Measurements from ENCODE around the gene HNRNPA0.

The HNRNPA0 gene

DNA sequence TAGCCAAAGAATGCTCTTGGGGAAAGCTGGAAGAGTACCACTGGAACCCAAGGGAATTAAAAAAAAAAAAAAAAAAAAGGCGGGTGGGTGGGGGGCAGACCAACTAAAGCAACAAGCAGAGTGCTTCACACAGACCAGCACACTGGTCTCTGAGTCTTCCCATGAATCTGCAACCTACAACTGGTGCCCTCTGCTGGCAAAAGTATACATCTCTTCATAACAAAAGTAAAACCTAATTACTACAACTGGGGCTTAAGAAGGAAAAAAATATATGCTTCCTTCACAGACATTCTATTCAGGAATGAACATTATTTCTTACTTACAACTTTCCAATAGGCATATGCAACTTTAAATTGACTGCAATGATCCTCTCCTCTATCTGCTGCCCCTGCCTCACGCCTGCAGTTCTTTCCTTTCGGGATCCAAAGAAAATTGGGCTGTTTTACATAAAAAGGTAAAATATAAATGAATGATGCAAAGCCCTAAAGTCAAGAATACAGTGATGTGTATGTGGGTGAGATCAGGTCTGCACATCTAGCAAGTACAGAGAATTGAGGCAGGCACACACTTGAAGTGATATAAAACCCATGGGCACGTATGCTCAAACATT, 11.0 kb downstream of the HNRNPA0 start:
- peak; percentile 83 to 90 (median 85) for DNase-seq
- Histone ChIP-seq H3K4me3 (ENCODE audit: control insufficient read depth in 1 of 7, extremely low read depth in 1 of 7, insufficient read depth in 4 of 7, low read depth in 2 of 7, low read length in 6 of 7) (no peak overlapping the region), H3K27me3 (replicated peaks in 2 of 5; ENCODE audit: control insufficient read depth in 4 of 5, insufficient read depth in 5 of 5, low read length in 4 of 5) (no peaks in the 10 kb centered on the region), H3K9me3 (ENCODE audit: control extremely low read depth in 1 of 5, control insufficient read depth in 4 of 5, insufficient read depth in 2 of 5, low read depth in 1 of 5, low read length in 4 of 5) (no peaks in the 10 kb centered on the region), H3K4me1 (ENCODE audit: control extremely low read depth in 1 of 4, control insufficient read depth in 4 of 4, insufficient read depth in 4 of 4, low read length in 3 of 4) (peaks cover 0 to 3% (median 0%) of the 10 kb centered on the region in 4 experiments), H3K36me3 (ENCODE audit: control insufficient read depth in 4 of 4, insufficient read depth in 4 of 4, low read length in 3 of 4) (no peaks in the 10 kb centered on the region), H3K27ac (ENCODE audit: insufficient read depth in 1 of 2, low read depth in 1 of 2, low read length in 2 of 2, poor library complexity in 1 of 2, severe bottlenecking in 2 of 2) (no peak overlapping the region)
- POLR2A ChIA-PET: interaction anchor here (0.8 kb wide), 1 partner anchor 10 kb away, joined by 3 read pairs; no protein-coding TSS in a partner anchor
- 100% methylated on average over 1 of the region's 4 CpGs for WGBS (ENCODE audit: insufficient coverage)
- CTCF ChIA-PET: interaction anchor here (0.6 to 12.6 kb wide), 19 partner anchors 8 to 264 kb away, joined by 3 to 338 read pairs (median 5); partner anchors contain the start of gene HNRNPA0

DNA sequence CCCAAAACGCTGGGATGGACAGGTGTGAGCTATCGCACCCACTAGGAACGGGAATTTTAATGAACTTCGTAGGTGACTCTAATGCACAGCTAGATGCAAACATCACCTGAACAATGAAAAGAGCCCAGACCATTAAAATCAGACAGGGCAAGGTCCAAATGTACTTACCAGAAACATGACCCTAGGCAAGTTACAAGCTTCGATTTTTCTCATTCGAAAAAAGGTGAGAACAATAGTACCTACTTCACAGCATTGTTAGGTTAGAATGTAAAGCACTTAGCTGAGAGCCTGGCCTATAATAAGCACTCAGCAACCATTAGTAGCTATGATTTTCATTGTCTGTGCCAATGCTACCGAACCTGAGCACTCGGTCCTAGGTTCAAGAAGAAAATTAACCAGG, 12.4 kb downstream of the HNRNPA0 start:
- ChIA-PET POLR2A (no interaction called here), CTCF (interaction anchor here (0.7 to 12.6 kb wide), 22 partner anchors 9 to 421 kb away, joined by 3 to 338 read pairs (median 6); partner anchors contain the start of gene HNRNPA0)
- no peaks in the 10 kb centered on the region for H3K27me3 ChIP-seq (replicated peaks in 2 of 5; ENCODE audit: control insufficient read depth in 4 of 5, insufficient read depth in 5 of 5, low read length in 4 of 5)
- no peaks in the 10 kb centered on the region for H3K36me3 ChIP-seq (ENCODE audit: control insufficient read depth in 4 of 4, insufficient read depth in 4 of 4, low read length in 3 of 4)
- H3K4me1 ChIP-seq (ENCODE audit: control extremely low read depth in 1 of 4, control insufficient read depth in 4 of 4, insufficient read depth in 4 of 4, low read length in 3 of 4): peaks cover 7 to 13% (median 9%) of the 10 kb centered on the region in 4 experiments
- WGBS (ENCODE audit: insufficient coverage): 94% methylated on average over 8 of the region's 8 CpGs
- H3K4me3 ChIP-seq (ENCODE audit: control insufficient read depth in 1 of 7, extremely low read depth in 1 of 7, insufficient read depth in 4 of 7, low read depth in 2 of 7, low read length in 6 of 7): no peak overlapping the region
- H3K27ac ChIP-seq (ENCODE audit: insufficient read depth in 1 of 2, low read depth in 1 of 2, low read length in 2 of 2, poor library complexity in 1 of 2, severe bottlenecking in 2 of 2): no peak overlapping the region
- H3K9me3 ChIP-seq (ENCODE audit: control extremely low read depth in 1 of 5, control insufficient read depth in 4 of 5, insufficient read depth in 2 of 5, low read depth in 1 of 5, low read length in 4 of 5): no peaks in the 10 kb centered on the region
- no peak for DNase-seq

DNA sequence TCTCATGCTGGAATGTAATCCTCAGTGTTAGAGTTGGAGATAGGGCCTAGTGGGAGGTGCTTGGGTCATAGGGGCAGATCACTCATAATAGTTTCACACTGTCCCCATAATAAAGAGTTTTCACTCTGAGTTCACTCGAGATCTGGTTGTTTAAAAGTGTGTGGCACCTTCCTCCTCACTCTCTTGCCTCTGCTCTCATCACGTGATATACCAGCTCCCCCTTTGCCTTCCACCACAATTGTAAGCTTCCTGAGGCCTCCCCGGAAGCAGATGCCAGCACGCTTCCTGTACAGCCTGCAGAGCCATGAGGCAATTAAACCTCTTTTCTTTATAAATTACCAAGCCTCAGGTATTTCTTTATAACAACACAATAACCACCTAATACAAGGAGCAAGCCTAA, 14.4 kb downstream of the HNRNPA0 start:
- CTCF ChIA-PET: interaction anchor here (1.0 to 12.6 kb wide), 7 partner anchors 9 to 110 kb away, joined by 3 to 338 read pairs (median 7); no protein-coding TSS in a partner anchor
- no peak overlapping the region for H3K4me3 ChIP-seq (ENCODE audit: control insufficient read depth in 1 of 7, extremely low read depth in 1 of 7, insufficient read depth in 4 of 7, low read depth in 2 of 7, low read length in 6 of 7)
- H3K9me3 ChIP-seq (ENCODE audit: control extremely low read depth in 1 of 5, control insufficient read depth in 4 of 5, insufficient read depth in 2 of 5, low read depth in 1 of 5, low read length in 4 of 5): no peaks in the 10 kb centered on the region
- WGBS (ENCODE audit: insufficient coverage): 64% methylated on average over 3 of the region's 4 CpGs
- H3K4me1 ChIP-seq (ENCODE audit: control extremely low read depth in 1 of 4, control insufficient read depth in 4 of 4, insufficient read depth in 4 of 4, low read length in 3 of 4): peaks cover 18 to 32% (median 23%) of the 10 kb centered on the region in 4 experiments
- POLR2A ChIA-PET: interaction anchor here (1.1 kb wide), 1 partner anchor 110 kb away, joined by 3 read pairs; no protein-coding TSS in a partner anchor
- H3K27me3 ChIP-seq (replicated peaks in 2 of 5; ENCODE audit: control insufficient read depth in 4 of 5, insufficient read depth in 5 of 5, low read length in 4 of 5): no peaks in the 10 kb centered on the region
- no peaks in the 10 kb centered on the region for H3K36me3 ChIP-seq (ENCODE audit: control insufficient read depth in 4 of 4, insufficient read depth in 4 of 4, low read length in 3 of 4)
- no peak overlapping the region for H3K27ac ChIP-seq (ENCODE audit: insufficient read depth in 1 of 2, low read depth in 1 of 2, low read length in 2 of 2, poor library complexity in 1 of 2, severe bottlenecking in 2 of 2)
- peak in 2 of 3 donors; percentile 26 to 46 for DNase-seq

GRCh38 chr5:137738947-137739346, 15.2 kb downstream of the HNRNPA0 start:
- Histone ChIP-seq H3K27me3 (replicated peaks in 2 of 5; ENCODE audit: control insufficient read depth in 4 of 5, insufficient read depth in 5 of 5, low read length in 4 of 5) (no peaks in the 10 kb centered on the region), H3K9me3 (ENCODE audit: control extremely low read depth in 1 of 5, control insufficient read depth in 4 of 5, insufficient read depth in 2 of 5, low read depth in 1 of 5, low read length in 4 of 5) (no peaks in the 10 kb centered on the region), H3K27ac (ENCODE audit: insufficient read depth in 1 of 2, low read depth in 1 of 2, low read length in 2 of 2, poor library complexity in 1 of 2, severe bottlenecking in 2 of 2) (no peak overlapping the region), H3K4me3 (ENCODE audit: control insufficient read depth in 1 of 7, extremely low read depth in 1 of 7, insufficient read depth in 4 of 7, low read depth in 2 of 7, low read length in 6 of 7) (no peak overlapping the region), H3K4me1 (ENCODE audit: control extremely low read depth in 1 of 4, control insufficient read depth in 4 of 4, insufficient read depth in 4 of 4, low read length in 3 of 4) (peaks cover 23 to 40% (median 30%) of the 10 kb centered on the region in 4 experiments), H3K36me3 (ENCODE audit: control insufficient read depth in 4 of 4, insufficient read depth in 4 of 4, low read length in 3 of 4) (no peaks in the 10 kb centered on the region)
- POLR2A ChIA-PET: no interaction called here
- CTCF ChIA-PET: interaction anchor here (0.7 to 12.6 kb wide), 5 partner anchors 13 to 178 kb away, joined by 3 to 338 read pairs (median 3); no protein-coding TSS in a partner anchor
- WGBS (ENCODE audit: insufficient coverage): no CpG with 5 or more reads among the region's 3 CpGs
- peak in 1 of 3 donors; percentile 19 for DNase-seq

GRCh38 chr5:137737349-137738131, 16.6 kb downstream of the HNRNPA0 start:
- 100% methylated on average over 1 of the region's 5 CpGs for WGBS (ENCODE audit: insufficient coverage)
- DNase-seq: peak; percentile 77 to 87 (median 83)
- no peaks in the 10 kb centered on the region for H3K9me3 ChIP-seq (ENCODE audit: control extremely low read depth in 1 of 5, control insufficient read depth in 4 of 5, insufficient read depth in 2 of 5, low read depth in 1 of 5, low read length in 4 of 5)
- H3K27ac ChIP-seq (ENCODE audit: insufficient read depth in 1 of 2, low read depth in 1 of 2, low read length in 2 of 2, poor library complexity in 1 of 2, severe bottlenecking in 2 of 2): no peak overlapping the region
- no peaks in the 10 kb centered on the region for H3K36me3 ChIP-seq (ENCODE audit: control insufficient read depth in 4 of 4, insufficient read depth in 4 of 4, low read length in 3 of 4)
- POLR2A ChIA-PET: no interaction called here
- CTCF ChIA-PET: interaction anchor here (0.9 to 12.6 kb wide), 7 partner anchors 10 to 78 kb away, joined by 4 to 338 read pairs (median 14); no protein-coding TSS in a partner anchor
- no peaks in the 10 kb centered on the region for H3K27me3 ChIP-seq (replicated peaks in 2 of 5; ENCODE audit: control insufficient read depth in 4 of 5, insufficient read depth in 5 of 5, low read length in 4 of 5)
- H3K4me3 ChIP-seq (ENCODE audit: control insufficient read depth in 1 of 7, extremely low read depth in 1 of 7, insufficient read depth in 4 of 7, low read depth in 2 of 7, low read length in 6 of 7): peak overlapping the region in 1 of 7 experiments; percentile 12
- H3K4me1 ChIP-seq (ENCODE audit: control extremely low read depth in 1 of 4, control insufficient read depth in 4 of 4, insufficient read depth in 4 of 4, low read length in 3 of 4): peaks cover 26 to 50% (median 35%) of the 10 kb centered on the region in 4 experiments

DNA sequence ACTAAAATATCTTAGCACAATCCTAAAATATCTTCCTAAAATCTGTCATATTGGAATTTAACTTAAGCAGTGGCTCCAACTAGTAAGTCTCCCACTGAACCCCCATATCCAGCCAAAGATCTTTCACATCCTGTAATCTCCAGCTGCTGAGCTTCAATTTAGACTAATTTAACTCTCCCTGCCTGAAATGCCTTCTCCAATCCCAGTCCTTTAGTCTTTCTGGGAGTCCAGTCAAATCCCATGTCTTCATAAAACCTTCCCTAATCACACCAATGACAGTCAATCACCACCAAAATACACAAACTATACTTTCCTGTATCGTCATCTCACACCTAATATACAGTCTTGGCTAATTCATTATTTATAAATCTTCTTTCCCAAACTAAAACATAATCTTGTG, 17.7 kb downstream of the HNRNPA0 start:
- H3K9me3 ChIP-seq (ENCODE audit: control extremely low read depth in 1 of 5, control insufficient read depth in 4 of 5, insufficient read depth in 2 of 5, low read depth in 1 of 5, low read length in 4 of 5): no peaks in the 10 kb centered on the region
- no CpG with 5 or more reads among the region's 1 CpG for WGBS (ENCODE audit: insufficient coverage)
- ChIA-PET POLR2A (interaction anchor here (0.7 to 1.5 kb wide), 3 partner anchors 21 to 1115 kb away, joined by 3 to 4 read pairs (median 3); no protein-coding TSS in a partner anchor), CTCF (interaction anchor here (0.6 to 7.3 kb wide), 9 partner anchors 9 to 107 kb away, joined by 3 to 66 read pairs (median 5); no protein-coding TSS in a partner anchor)
- H3K36me3 ChIP-seq (ENCODE audit: control insufficient read depth in 4 of 4, insufficient read depth in 4 of 4, low read length in 3 of 4): no peaks in the 10 kb centered on the region
- H3K4me1 ChIP-seq (ENCODE audit: control extremely low read depth in 1 of 4, control insufficient read depth in 4 of 4, insufficient read depth in 4 of 4, low read length in 3 of 4): peaks cover 26 to 60% (median 38%) of the 10 kb centered on the region in 4 experiments
- DNase-seq: no peak
- no peaks in the 10 kb centered on the region for H3K27me3 ChIP-seq (replicated peaks in 2 of 5; ENCODE audit: control insufficient read depth in 4 of 5, insufficient read depth in 5 of 5, low read length in 4 of 5)
- H3K27ac ChIP-seq (ENCODE audit: insufficient read depth in 1 of 2, low read depth in 1 of 2, low read length in 2 of 2, poor library complexity in 1 of 2, severe bottlenecking in 2 of 2): no peak overlapping the region
- peak overlapping the region in 3 of 7 experiments; percentile 80 to 92 (median 82) for H3K4me3 ChIP-seq (ENCODE audit: control insufficient read depth in 1 of 7, extremely low read depth in 1 of 7, insufficient read depth in 4 of 7, low read depth in 2 of 7, low read length in 6 of 7)
